Measurements from ENCODE around the gene STRA8.

The STRA8 gene

GRCh38 chr7:135275971-135276580 lies 42.4 kb downstream of the STRA8 start:
- no peak overlapping the region for H3K4me3 Mint-ChIP-seq
- peaks cover 19% of the 10 kb centered on the region for H3K27me3 Mint-ChIP-seq (ENCODE audit: low read depth)
- H3K4me1 Mint-ChIP-seq, result no peaks in the 10 kb centered on the region
- TF ChIP-seq, protein P1, sequence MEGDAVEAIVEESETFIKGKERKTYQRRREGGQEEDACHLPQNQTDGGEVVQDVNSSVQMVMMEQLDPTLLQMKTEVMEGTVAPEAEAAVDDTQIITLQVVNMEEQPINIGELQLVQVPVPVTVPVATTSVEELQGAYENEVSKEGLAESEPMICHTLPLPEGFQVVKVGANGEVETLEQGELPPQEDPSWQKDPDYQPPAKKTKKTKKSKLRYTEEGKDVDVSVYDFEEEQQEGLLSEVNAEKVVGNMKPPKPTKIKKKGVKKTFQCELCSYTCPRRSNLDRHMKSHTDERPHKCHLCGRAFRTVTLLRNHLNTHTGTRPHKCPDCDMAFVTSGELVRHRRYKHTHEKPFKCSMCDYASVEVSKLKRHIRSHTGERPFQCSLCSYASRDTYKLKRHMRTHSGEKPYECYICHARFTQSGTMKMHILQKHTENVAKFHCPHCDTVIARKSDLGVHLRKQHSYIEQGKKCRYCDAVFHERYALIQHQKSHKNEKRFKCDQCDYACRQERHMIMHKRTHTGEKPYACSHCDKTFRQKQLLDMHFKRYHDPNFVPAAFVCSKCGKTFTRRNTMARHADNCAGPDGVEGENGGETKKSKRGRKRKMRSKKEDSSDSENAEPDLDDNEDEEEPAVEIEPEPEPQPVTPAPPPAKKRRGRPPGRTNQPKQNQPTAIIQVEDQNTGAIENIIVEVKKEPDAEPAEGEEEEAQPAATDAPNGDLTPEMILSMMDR (IDR thresholded peaks at IDR 0.05; ENCODE audit: unreplicated experiment in 3 of 3), result no peak
- H3K36me3 Mint-ChIP-seq (ENCODE audit: low read depth), result no peaks in the 10 kb centered on the region
- peaks cover 7% of the 10 kb centered on the region for H3K9me3 Mint-ChIP-seq
- H3K27ac Mint-ChIP-seq, result no peak overlapping the region

- TF ChIP-seq, protein P1 (IDR thresholded peaks at IDR 0.05; ENCODE audit: unreplicated experiment in 3 of 3), result no peak
- Mint-ChIP-seq H3K9me3 (peaks cover 7% of the 10 kb centered on the region), H3K27ac (no peak overlapping the region), H3K4me1 (peaks cover 9% of the 10 kb centered on the region), H3K4me3 (no peak overlapping the region), H3K27me3 (ENCODE audit: low read depth) (peaks cover 12% of the 10 kb centered on the region), H3K36me3 (ENCODE audit: low read depth) (no peaks in the 10 kb centered on the region)
These were observed 43.5 kb downstream of the STRA8 start for GRCh38 chr7:135277161-135277560.

DNA sequence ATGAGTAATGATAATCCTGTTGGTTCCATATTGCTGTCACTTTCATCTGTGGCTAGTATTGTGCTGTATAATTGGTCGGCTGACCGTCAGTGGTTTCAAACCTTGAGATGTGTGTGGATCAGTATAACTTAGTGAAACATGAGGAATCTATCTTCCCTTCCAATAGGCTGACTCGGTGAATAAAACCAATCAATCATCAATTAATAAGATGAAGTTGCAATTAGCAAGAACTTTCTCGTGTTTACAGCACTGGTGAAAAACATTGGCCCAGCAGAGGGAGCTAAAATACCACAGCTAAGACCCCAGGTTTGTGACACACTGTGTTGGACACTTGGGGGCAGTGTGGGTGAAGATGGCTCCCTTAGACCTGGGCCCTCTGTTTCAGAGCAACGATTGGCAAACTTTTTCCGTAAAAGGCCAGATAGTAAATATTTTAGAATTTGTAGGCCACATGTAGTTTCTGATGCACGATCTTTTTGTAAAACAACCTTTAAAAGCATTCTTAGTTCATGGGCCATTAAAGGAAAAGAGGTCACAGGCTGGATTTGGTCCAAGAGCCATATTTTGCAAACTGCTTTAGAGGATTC lies 47.8 kb downstream of the STRA8 start:
- Mint-ChIP-seq H3K27ac (peak overlapping the region; percentile 14 to 32 (median 17)), H3K4me3 (peak overlapping the region in 1 of 3 experiments; percentile 3), H3K9me3 (no peaks in the 10 kb centered on the region), H3K4me1 (peaks cover 33% of the 10 kb centered on the region), H3K27me3 (ENCODE audit: low read depth) (peaks cover 12% of the 10 kb centered on the region), H3K36me3 (ENCODE audit: low read depth) (no peaks in the 10 kb centered on the region)
- TF ChIP-seq, protein P1 (IDR thresholded peaks at IDR 0.05; ENCODE audit: unreplicated experiment in 3 of 3), result peak; percentile 96 to 99 (median 97)

- H3K27me3 Mint-ChIP-seq (ENCODE audit: low read depth), result peaks cover 13% of the 10 kb centered on the region
- H3K27ac Mint-ChIP-seq, result no peak overlapping the region
- TF ChIP-seq, protein P1 (IDR thresholded peaks at IDR 0.05; ENCODE audit: unreplicated experiment in 3 of 3), result no peak
- no peak overlapping the region for H3K4me3 Mint-ChIP-seq
- peaks cover 33% of the 10 kb centered on the region for H3K4me1 Mint-ChIP-seq
- H3K9me3 Mint-ChIP-seq, result no peaks in the 10 kb centered on the region
- no peaks in the 10 kb centered on the region for H3K36me3 Mint-ChIP-seq (ENCODE audit: low read depth)
These were observed 49.1 kb downstream of the STRA8 start for GRCh38 chr7:135282561-135283254.

DNA sequence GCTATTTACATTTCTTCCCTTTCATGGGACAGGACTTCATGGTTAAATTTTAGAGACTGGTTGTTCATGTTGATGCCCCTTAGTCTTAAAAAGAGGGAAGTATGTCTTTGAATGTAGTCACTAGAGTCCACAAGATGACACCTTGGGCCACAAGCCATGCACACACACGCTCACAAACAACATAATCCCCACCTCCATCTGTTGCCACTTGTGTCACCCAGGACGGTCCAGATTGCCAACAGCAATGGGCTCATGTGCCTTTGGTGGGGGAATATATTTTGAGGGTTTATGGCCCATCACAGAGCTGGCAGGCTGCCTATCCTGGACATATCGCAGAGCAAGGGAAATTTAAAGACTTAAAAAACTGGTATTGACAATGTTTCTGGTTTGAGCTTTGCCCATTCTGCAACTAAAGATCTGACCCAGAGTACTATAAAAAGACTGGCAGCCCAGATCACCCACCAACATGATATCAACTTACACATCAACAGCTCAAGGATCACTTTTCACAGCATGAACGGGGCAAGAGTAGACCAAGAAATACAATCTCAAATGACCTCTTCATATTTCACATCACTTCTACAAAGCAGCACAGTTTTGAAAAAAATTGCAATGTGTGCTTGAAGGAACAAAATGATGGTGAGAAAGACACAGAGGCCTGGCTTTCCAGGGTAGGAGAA lies 50.5 kb downstream of the STRA8 start:
- peaks cover 33% of the 10 kb centered on the region for H3K4me1 Mint-ChIP-seq
- peaks cover 15% of the 10 kb centered on the region for H3K27me3 Mint-ChIP-seq (ENCODE audit: low read depth)
- H3K27ac Mint-ChIP-seq, result no peak overlapping the region
- H3K36me3 Mint-ChIP-seq (ENCODE audit: low read depth), result no peaks in the 10 kb centered on the region
- no peak overlapping the region for H3K4me3 Mint-ChIP-seq
- TF ChIP-seq, protein P1 (IDR thresholded peaks at IDR 0.05; ENCODE audit: unreplicated experiment in 3 of 3), result no peak
- no peaks in the 10 kb centered on the region for H3K9me3 Mint-ChIP-seq

Measured in nephron (organoid).